ENCODE results near the gene BRAP. TPM values are rescaled to one million over a fixed set of nuclear protein-coding genes. Genes with fewer than 3 reads are reported as not detected.

BRAP gene
- total RNA-seq, 1 experiment from 2014 or later = 23.6 TPM

DNA sequence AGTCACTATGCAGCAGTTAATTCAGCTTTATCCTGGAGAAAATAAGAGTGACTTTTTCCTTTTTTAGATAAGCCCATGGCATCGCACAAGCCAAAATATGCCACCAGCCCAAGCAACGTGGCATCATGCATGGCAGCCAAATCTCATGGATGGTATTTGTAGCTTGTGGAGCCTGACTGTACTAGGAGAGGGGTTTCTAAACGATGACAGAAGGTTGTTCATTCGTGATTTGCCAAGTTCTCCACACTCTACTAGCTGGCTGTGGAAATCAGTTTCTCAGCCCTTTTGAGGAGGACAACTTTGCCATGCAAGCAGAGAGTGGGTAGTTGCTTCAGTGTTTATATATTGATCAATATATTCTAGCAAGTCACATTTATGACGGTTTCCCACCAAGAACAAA is 45.2 kb downstream of the BRAP start:
- Histone ChIP-seq H3K4me1 (ENCODE audit: insufficient read depth, low read length, poor library complexity, severe bottlenecking) (peaks cover 22% of the 10 kb centered on the region), H3K4me3 (ENCODE audit: low read depth, low read length, poor library complexity, severe bottlenecking) (no peak overlapping the region), H3K27me3 (replicated peaks; ENCODE audit: insufficient read depth, low read depth, low read length, poor library complexity) (no peaks in the 10 kb centered on the region), H3K27ac (ENCODE audit: low read depth, low read length, poor library complexity, severe bottlenecking) (no peak overlapping the region), H3K36me3 (ENCODE audit: insufficient read depth, low read length, poor library complexity, severe bottlenecking) (peaks cover 22% of the 10 kb centered on the region), H3K9me3 (ENCODE audit: low read depth, low read length, poor library complexity, severe bottlenecking) (no peaks in the 10 kb centered on the region)
- ChIA-PET CTCF (no interaction called here), POLR2A (ENCODE audit: low non-redundant PET) (no interaction called here)
- TF ChIP-seq EZH2 (IDR thresholded peaks at IDR 0.05; ENCODE audit: borderline replicate concordance, low read depth, low read length, poor library complexity, severe bottlenecking) = no peak
- TF ChIP-seq, protein P1, sequence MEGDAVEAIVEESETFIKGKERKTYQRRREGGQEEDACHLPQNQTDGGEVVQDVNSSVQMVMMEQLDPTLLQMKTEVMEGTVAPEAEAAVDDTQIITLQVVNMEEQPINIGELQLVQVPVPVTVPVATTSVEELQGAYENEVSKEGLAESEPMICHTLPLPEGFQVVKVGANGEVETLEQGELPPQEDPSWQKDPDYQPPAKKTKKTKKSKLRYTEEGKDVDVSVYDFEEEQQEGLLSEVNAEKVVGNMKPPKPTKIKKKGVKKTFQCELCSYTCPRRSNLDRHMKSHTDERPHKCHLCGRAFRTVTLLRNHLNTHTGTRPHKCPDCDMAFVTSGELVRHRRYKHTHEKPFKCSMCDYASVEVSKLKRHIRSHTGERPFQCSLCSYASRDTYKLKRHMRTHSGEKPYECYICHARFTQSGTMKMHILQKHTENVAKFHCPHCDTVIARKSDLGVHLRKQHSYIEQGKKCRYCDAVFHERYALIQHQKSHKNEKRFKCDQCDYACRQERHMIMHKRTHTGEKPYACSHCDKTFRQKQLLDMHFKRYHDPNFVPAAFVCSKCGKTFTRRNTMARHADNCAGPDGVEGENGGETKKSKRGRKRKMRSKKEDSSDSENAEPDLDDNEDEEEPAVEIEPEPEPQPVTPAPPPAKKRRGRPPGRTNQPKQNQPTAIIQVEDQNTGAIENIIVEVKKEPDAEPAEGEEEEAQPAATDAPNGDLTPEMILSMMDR (conservative IDR thresholded peaks at IDR 0.05; ENCODE audit: low read depth, low read length) = no peak
- DNase-seq (ENCODE audit: low spot score) = no peak
- no TSS peak for BruUV-seq (replicated peaks)
- intact Hi-C loops (cut with micrococcal nuclease; ENCODE audit: unreplicated experiment) = no loop called here

DNA sequence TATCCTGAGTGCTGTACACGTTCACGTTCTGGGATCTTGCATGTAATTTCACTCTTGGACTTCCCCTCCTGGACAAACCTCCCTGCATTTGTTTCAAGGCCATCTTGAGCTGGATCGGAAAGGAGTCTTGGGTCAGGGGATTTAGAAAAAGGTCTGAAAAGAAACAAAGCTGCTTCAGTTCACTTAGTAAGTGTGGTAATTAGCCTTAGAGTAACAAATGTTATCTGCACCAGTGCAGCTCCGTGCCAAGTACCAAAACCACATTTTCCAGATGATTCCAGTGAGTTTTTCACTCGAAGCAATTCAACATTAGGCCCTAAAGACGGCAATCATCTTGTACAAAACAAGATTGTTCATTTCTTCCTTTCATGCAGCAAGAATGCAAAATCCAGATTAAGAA is 47.2 kb downstream of the BRAP start:
- intact Hi-C loops (cut with micrococcal nuclease; ENCODE audit: unreplicated experiment) = no loop called here
- no TSS peak for BruUV-seq (replicated peaks)
- TF ChIP-seq EZH2 (IDR thresholded peaks at IDR 0.05; ENCODE audit: borderline replicate concordance, low read depth, low read length, poor library complexity, severe bottlenecking) = no peak
- TF ChIP-seq, protein P1 (conservative IDR thresholded peaks at IDR 0.05; ENCODE audit: low read depth, low read length) = no peak
- no peak overlapping the region for H3K4me3 ChIP-seq (ENCODE audit: low read depth, low read length, poor library complexity, severe bottlenecking)
- DNase-seq (ENCODE audit: low spot score) = no peak
- H3K4me1 ChIP-seq (ENCODE audit: insufficient read depth, low read length, poor library complexity, severe bottlenecking) = peaks cover 25% of the 10 kb centered on the region
- H3K9me3 ChIP-seq (ENCODE audit: low read depth, low read length, poor library complexity, severe bottlenecking) = no peaks in the 10 kb centered on the region
- H3K27me3 ChIP-seq (replicated peaks; ENCODE audit: insufficient read depth, low read depth, low read length, poor library complexity) = no peaks in the 10 kb centered on the region
- ChIA-PET POLR2A (ENCODE audit: low non-redundant PET) (no interaction called here), CTCF (no interaction called here)
- H3K36me3 ChIP-seq (ENCODE audit: insufficient read depth, low read length, poor library complexity, severe bottlenecking) = peaks cover 9% of the 10 kb centered on the region
- H3K27ac ChIP-seq (ENCODE audit: low read depth, low read length, poor library complexity, severe bottlenecking) = no peak overlapping the region

DNA sequence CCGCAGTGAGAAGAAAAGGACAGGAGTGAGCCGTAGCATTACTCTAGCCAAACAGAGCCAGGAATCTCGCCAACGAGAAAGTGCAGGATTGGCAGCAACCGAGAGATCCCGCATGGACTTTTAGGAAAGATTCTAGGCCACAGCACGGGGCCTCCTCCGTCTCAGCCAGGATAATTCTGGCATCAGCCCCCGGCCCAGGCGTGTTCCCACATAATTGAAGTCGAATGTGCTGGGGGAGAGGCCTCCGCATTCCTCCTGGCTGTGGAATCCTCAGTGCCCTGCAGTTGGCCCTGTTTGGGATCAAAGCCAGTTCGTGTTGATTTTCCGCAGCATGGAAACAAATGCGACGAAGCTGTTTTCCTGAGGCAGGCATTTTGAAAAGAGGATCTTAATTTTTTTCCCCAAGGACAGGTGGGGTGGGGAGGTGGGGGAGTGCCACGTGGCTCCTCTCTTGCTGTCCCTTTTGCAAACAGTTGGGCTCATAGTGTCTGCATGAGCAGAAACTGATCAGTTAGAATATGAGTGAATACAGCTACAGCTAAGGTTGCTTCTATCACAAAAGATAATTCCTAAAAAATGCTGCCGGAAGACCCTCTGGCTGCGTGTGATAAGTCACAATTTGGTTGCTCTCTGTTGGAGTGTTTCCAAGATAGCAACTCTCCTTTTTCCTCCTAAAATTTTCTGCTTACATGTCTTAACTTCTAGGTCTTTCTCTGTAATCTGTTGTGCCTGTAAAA is 49.4 kb downstream of the BRAP start:
- peak; percentile 65 for DNase-seq (ENCODE audit: low spot score)
- no peak for TF ChIP-seq EZH2 (IDR thresholded peaks at IDR 0.05; ENCODE audit: borderline replicate concordance, low read depth, low read length, poor library complexity, severe bottlenecking)
- TF ChIP-seq, protein P1 (conservative IDR thresholded peaks at IDR 0.05; ENCODE audit: low read depth, low read length) = no peak
- intact Hi-C loops (cut with micrococcal nuclease; ENCODE audit: unreplicated experiment) = no loop called here
- H3K9me3 ChIP-seq (ENCODE audit: low read depth, low read length, poor library complexity, severe bottlenecking) = no peaks in the 10 kb centered on the region
- H3K27me3 ChIP-seq (replicated peaks; ENCODE audit: insufficient read depth, low read depth, low read length, poor library complexity) = no peaks in the 10 kb centered on the region
- no peaks in the 10 kb centered on the region for H3K36me3 ChIP-seq (ENCODE audit: insufficient read depth, low read length, poor library complexity, severe bottlenecking)
- CTCF ChIA-PET = no interaction called here
- no peak overlapping the region for H3K4me3 ChIP-seq (ENCODE audit: low read depth, low read length, poor library complexity, severe bottlenecking)
- peaks cover 25% of the 10 kb centered on the region for H3K4me1 ChIP-seq (ENCODE audit: insufficient read depth, low read length, poor library complexity, severe bottlenecking)
- no TSS peak for BruUV-seq (replicated peaks)
- POLR2A ChIA-PET (ENCODE audit: low non-redundant PET) = interaction anchor here (0.6 to 0.7 kb wide), 2 partner anchors 170 to 381 kb away, joined by 3 to 6 read pairs; no protein-coding TSS in a partner anchor
- peak overlapping the region; percentile 89 for H3K27ac ChIP-seq (ENCODE audit: low read depth, low read length, poor library complexity, severe bottlenecking)

All from A673 (cell line).